ENCODE data around the gene SETD6.

- TF ChIP-seq ZNF274 (IDR thresholded peaks at IDR 0.05; ENCODE audit: low read length) (no peak), ZNF274 (tag by site-specific recombination; IDR thresholded peaks at IDR 0.05; ENCODE audit: borderline replicate concordance) (no peak), ZNF280C (tag by site-specific recombination; IDR thresholded peaks at IDR 0.05) (no peak), OVOL3 (tag by site-specific recombination; IDR thresholded peaks at IDR 0.05) (no peak), ZNF514 (tag by site-specific recombination; IDR thresholded peaks at IDR 0.05) (no peak), REST (tag by site-specific recombination; IDR thresholded peaks at IDR 0.05) (no peak), ZNF518A (tag by site-specific recombination; conservative IDR thresholded peaks at IDR 0.05; ENCODE audit: low read depth) (no peak), ZNF133 (tag by site-specific recombination; IDR thresholded peaks at IDR 0.05) (no peak)
- TF ChIP-seq, protein P1, sequence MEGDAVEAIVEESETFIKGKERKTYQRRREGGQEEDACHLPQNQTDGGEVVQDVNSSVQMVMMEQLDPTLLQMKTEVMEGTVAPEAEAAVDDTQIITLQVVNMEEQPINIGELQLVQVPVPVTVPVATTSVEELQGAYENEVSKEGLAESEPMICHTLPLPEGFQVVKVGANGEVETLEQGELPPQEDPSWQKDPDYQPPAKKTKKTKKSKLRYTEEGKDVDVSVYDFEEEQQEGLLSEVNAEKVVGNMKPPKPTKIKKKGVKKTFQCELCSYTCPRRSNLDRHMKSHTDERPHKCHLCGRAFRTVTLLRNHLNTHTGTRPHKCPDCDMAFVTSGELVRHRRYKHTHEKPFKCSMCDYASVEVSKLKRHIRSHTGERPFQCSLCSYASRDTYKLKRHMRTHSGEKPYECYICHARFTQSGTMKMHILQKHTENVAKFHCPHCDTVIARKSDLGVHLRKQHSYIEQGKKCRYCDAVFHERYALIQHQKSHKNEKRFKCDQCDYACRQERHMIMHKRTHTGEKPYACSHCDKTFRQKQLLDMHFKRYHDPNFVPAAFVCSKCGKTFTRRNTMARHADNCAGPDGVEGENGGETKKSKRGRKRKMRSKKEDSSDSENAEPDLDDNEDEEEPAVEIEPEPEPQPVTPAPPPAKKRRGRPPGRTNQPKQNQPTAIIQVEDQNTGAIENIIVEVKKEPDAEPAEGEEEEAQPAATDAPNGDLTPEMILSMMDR (tag by site-specific recombination; IDR thresholded peaks at IDR 0.05), result no peak
- TF ChIP-seq, protein P2, sequence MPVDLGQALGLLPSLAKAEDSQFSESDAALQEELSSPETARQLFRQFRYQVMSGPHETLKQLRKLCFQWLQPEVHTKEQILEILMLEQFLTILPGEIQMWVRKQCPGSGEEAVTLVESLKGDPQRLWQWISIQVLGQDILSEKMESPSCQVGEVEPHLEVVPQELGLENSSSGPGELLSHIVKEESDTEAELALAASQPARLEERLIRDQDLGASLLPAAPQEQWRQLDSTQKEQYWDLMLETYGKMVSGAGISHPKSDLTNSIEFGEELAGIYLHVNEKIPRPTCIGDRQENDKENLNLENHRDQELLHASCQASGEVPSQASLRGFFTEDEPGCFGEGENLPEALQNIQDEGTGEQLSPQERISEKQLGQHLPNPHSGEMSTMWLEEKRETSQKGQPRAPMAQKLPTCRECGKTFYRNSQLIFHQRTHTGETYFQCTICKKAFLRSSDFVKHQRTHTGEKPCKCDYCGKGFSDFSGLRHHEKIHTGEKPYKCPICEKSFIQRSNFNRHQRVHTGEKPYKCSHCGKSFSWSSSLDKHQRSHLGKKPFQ (tag by site-specific recombination; IDR thresholded peaks at IDR 0.05), result no peak
Measured at GRCh38 chr16:58509256-58510096, 5.8 kb upstream of the SETD6 start.
